SK-N-SH (cell line): ENCODE results near the gene TBXA2R. TPM values are rescaled to one million over a fixed set of nuclear protein-coding genes. Genes with fewer than 3 reads are reported as not detected.

Experiments
- CTCF ChIA-PET: fragments of 300-600, 350-600 bp; formaldehyde crosslinking; extraction: SDS; loops from one replicate; lab custom pipeline; 2021; lab: Yijun Ruan, JAX
- POLR2A ChIA-PET: fragments of 350-600 bp; sonication (Branson Sonifier 250); formaldehyde crosslinking; extraction: SDS; loops from one replicate; lab custom pipeline; 2020; ENCODE audit warnings: antibody characterized with exemption, inconsistent platforms; lab: Yijun Ruan, JAX
- DNase-seq: peaks from one replicate; pipeline ENCODE4 v3.0.0; 2012
- H2AFZ ChIP-seq: fragments of 200-600 bp; sonication (generic); 2 replicates; pipeline ENCODE4 v1.8.1; 2016; ENCODE audit warnings: antibody characterized with exemption, mild to moderate bottlenecking, low read depth
- H3F3A ChIP-seq: fragments of 200-600 bp; sonication (generic); replicated peaks from 2 replicates; pipeline ENCODE3; 2016; ENCODE audit warnings: antibody characterized with exemption, mild to moderate bottlenecking; ENCODE audit not compliant: insufficient read depth
- H3K27ac ChIP-seq, 2 experiments: fragments of 200-500 bp in 1 of 2; fragments of 200-600 bp in 1 of 2; sonication (Bioruptor generic) in 1 of 2; sonication (generic), shearing (Covaris generic) in 1 of 2; 2 replicates each; pipeline versions ENCODE4 v1.5.1 to v1.6.1; 2014 to 2016; ENCODE audit warnings: low read depth in 2 of 2, inconsistent platforms in 1 of 2, low read length in 1 of 2, mild to moderate bottlenecking in 1 of 2, mixed read lengths in 1 of 2
- H3K27me3 ChIP-seq: fragments of 200-600 bp; sonication (generic), shearing (Covaris generic); 2 replicates; pipeline ENCODE4 v1.6.1; 2016; ENCODE audit warnings: mixed run types; ENCODE audit not compliant: insufficient read depth
- H3K36me3 ChIP-seq, 2 experiments: fragments of 200-500 bp in 1 of 2; fragments of 200-600 bp in 1 of 2; sonication (Bioruptor generic) in 1 of 2; sonication (generic) in 1 of 2; replicated peaks in 1 of 2; 2 replicates each; pipeline versions ENCODE3 to v1.5.1; 2014 to 2016; ENCODE audit warnings: low read length in 1 of 2, mild to moderate bottlenecking in 1 of 2; ENCODE audit not compliant: insufficient read depth in 2 of 2, control insufficient read depth in 1 of 2
- H3K4me1 ChIP-seq, 2 experiments: fragments of 200-500 bp in 1 of 2; fragments of 200-600 bp in 1 of 2; sonication (Bioruptor generic) in 1 of 2; sonication (generic), shearing (Covaris generic) in 1 of 2; 2 replicates each; pipeline versions ENCODE4 v1.5.1 to v1.6.1; 2014 to 2016; ENCODE audit warnings: low read depth in 1 of 2, low read length in 1 of 2, mixed run types in 1 of 2; ENCODE audit not compliant: insufficient read depth in 2 of 2, control insufficient read depth in 1 of 2
- H3K4me2 ChIP-seq: fragments of 200-600 bp; sonication (generic), shearing (Covaris generic); 2 replicates; pipeline ENCODE4 v1.6.1; 2017; ENCODE audit warnings: mixed run types
- H3K4me3 ChIP-seq, 2 experiments: fragments of 200-500 bp in 1 of 2; fragments of 200-600 bp in 1 of 2; sonication (Bioruptor generic) in 1 of 2; sonication (generic), shearing (Covaris generic) in 1 of 2; 2 replicates each; pipeline versions ENCODE4 v1.5.1 to v1.8.1; 2014 to 2016; ENCODE audit warnings: low read depth in 2 of 2, inconsistent platforms in 1 of 2, low read length in 1 of 2, mild to moderate bottlenecking in 1 of 2, mixed read lengths in 1 of 2, moderate library complexity in 1 of 2
- H3K79me2 ChIP-seq: fragments of 200-600 bp; sonication (generic); 2 replicates; pipeline ENCODE4 v1.8.1; 2017; ENCODE audit warnings: mild to moderate bottlenecking; ENCODE audit not compliant: insufficient read depth
- H3K9ac ChIP-seq: fragments of 200-600 bp; sonication (generic); 2 replicates; pipeline ENCODE4 v1.6.1; 2017; ENCODE audit warnings: mixed run types
- H3K9me2 ChIP-seq: fragments of 200-600 bp; sonication (generic); 2 replicates; pipeline ENCODE4 v1.6.1; 2017; ENCODE audit warnings: mixed run types
- H3K9me3 ChIP-seq: fragments of 200-600 bp; sonication (generic); 2 replicates; pipeline ENCODE4 v1.6.1; 2017; ENCODE audit warnings: mixed run types, mild to moderate bottlenecking, moderate library complexity
- H4K20me1 ChIP-seq: fragments of 200-600 bp; sonication (generic); 2 replicates; pipeline ENCODE4 v1.6.1; 2017; ENCODE audit warnings: mild to moderate bottlenecking, mixed run types; ENCODE audit not compliant: insufficient read depth
- CHD2 ChIP-seq: fragments of 150-350 bp; IDR thresholded peaks from 2 replicates; pipeline ENCODE4 v1.6.1; 2018; ENCODE audit warnings: low read length; ENCODE audit not compliant: partially characterized antibody
- ELF1 ChIP-seq: IDR thresholded peaks from 2 replicates; pipeline ENCODE4 v1.4.0; 2012
- EP300 ChIP-seq, 2 experiments: IDR thresholded peaks; 2 replicates each; pipeline versions ENCODE4 v1.4.0 to v1.6.1; 2012; ENCODE audit warnings: borderline replicate concordance in 1 of 2, low read depth in 1 of 2, low read length in 1 of 2
- FOSL2 ChIP-seq: IDR thresholded peaks from 2 replicates; pipeline ENCODE4 v1.4.0; 2012; ENCODE audit warnings: low read depth, mild to moderate bottlenecking, moderate library complexity, borderline replicate concordance
- FOXM1 ChIP-seq: IDR thresholded peaks from 2 replicates; pipeline ENCODE4 v1.4.0; 2012; ENCODE audit warnings: low read depth, mild to moderate bottlenecking
- GABPA ChIP-seq: IDR thresholded peaks from 2 replicates; pipeline ENCODE4 v1.4.0; 2012; ENCODE audit warnings: low read depth, mild to moderate bottlenecking
- GATA2 ChIP-seq: sonication (generic); formaldehyde crosslinking; IDR thresholded peaks from 2 replicates; pipeline ENCODE4 v1.5.0; 2020; ENCODE audit warnings: mild to moderate bottlenecking, missing genetic modification reagents
- MEF2A ChIP-seq: IDR thresholded peaks from 2 replicates; pipeline ENCODE4 v1.4.0; 2012; ENCODE audit warnings: low read depth, borderline replicate concordance
- POLR2AphosphoS5 ChIP-seq: IDR thresholded peaks from 2 replicates; pipeline ENCODE4 v1.6.1; 2012; ENCODE audit warnings: low read depth, low read length
- SIN3A ChIP-seq: IDR thresholded peaks from 2 replicates; pipeline ENCODE4 v1.6.1; 2012; ENCODE audit warnings: low read depth, mild to moderate bottlenecking, low read length, moderate library complexity, borderline replicate concordance
- TAF1 ChIP-seq: IDR thresholded peaks from 2 replicates; pipeline ENCODE4 v1.6.1; 2012; ENCODE audit warnings: low read depth, mild to moderate bottlenecking, low read length, moderate library complexity, borderline replicate concordance
- YY1 ChIP-seq: IDR thresholded peaks from 2 replicates; pipeline ENCODE4 v1.4.0; 2012; ENCODE audit warnings: low read depth, mild to moderate bottlenecking
- WGBS: methylation state at CpG from one replicate; pipeline ENCODE4 v1.1.6; 2017; ENCODE audit warnings: low lambda C conversion rate; 5-methylcytosine and 5-hydroxymethylcytosine counted together
- polyA plus RNA-seq, 3 experiments: library from polyadenylated mRNA; depleted of rRNA; stranded (reverse); fragments of >200 nt; gene quantifications; 2 replicates each; pipeline ENCODE4 v1.2.3, GENCODE V29; 2012
- TF ChIP-seq, protein P1 (sequence below): IDR thresholded peaks from 2 replicates; pipeline ENCODE4; 2012
- TF ChIP-seq, protein P2 (sequence below): fragments of 200-600 bp; sonication (generic); IDR thresholded peaks from 2 replicates; pipeline ENCODE4 v1.6.1; 2017; ENCODE audit warnings: antibody characterized with exemption, mild to moderate bottlenecking, moderate library complexity
- TF ChIP-seq, protein P3 (sequence below): IDR thresholded peaks from 2 replicates; pipeline ENCODE4 v1.4.0; 2012; ENCODE audit warnings: low read depth
- TF ChIP-seq, protein P4 (sequence below): fragments of 150-350 bp; IDR thresholded peaks from 2 replicates; pipeline ENCODE4 v1.6.1; 2016; ENCODE audit warnings: mild to moderate bottlenecking, low read depth, low read length
- TF ChIP-seq, protein P5 (sequence below): IDR thresholded peaks from 2 replicates; pipeline ENCODE4 v1.4.0; 2012; ENCODE audit warnings: low read depth, borderline replicate concordance

Gene TBXA2R
- polyA plus RNA-seq, 1 of the 3 experiments (the other 2 are of a cell fraction) = 0.92 TPM

DNA sequence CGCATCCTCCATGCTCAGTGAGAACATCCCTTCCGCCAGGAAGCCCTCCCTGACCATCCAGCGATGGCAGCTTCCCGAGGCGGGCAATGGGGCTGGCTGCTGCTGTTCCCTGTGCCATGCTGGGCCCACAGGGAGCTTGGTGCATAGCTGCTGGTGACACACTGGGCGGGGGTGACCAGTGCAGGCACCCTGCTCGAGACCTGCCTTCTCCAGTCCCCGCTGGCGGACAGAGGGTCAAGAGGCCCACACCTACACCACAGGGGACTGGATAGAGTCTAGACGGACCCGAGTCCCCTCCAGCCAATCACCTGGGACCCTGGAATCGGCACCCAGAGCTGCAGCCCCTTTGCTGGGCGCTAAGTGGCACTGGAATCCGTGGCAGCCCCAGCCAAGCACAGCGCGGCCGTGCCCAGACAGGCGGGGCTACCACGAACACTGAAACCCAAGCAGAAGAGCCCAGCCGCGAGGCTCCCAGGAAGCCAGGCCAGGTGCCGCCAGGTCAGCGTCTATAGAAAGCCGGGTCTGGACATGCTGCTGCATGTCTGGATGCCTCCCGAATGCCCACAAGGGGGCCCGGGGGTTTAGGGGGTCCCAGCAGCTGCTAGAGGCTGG is 9.0 kb upstream of the TBXA2R start:
- Histone ChIP-seq H4K20me1 (no peaks in the 10 kb centered on the region), H3K36me3 (peaks cover 0 to 36% of the 10 kb centered on the region in 2 experiments), H3K9me3 (no peaks in the 10 kb centered on the region), H3K4me3 (no peak overlapping the region), H3K9ac (no peak overlapping the region), H3K4me2 (no peak overlapping the region), H3K79me2 (no peaks in the 10 kb centered on the region), H3K4me1 (peaks cover 0 to 3% of the 10 kb centered on the region in 2 experiments; a peak in 1 of 4 replicates), H2AFZ (no peak overlapping the region), H3K27me3 (no peaks in the 10 kb centered on the region), H3K27ac (no peak overlapping the region), H3K9me2 (no peaks in the 10 kb centered on the region), H3F3A (no peaks in the 10 kb centered on the region)
- DNase-seq = no peak
- ChIA-PET POLR2A (no interaction called here), CTCF (interaction anchor here (1.2 to 2.8 kb wide), 3 partner anchors 30 to 71 kb away, joined by 3 to 11 read pairs (median 4); partner anchors contain the start of gene GIPC3)
- 93% methylated on average over 18 of the region's 26 CpGs for WGBS
- no peak for TF ChIP-seq SIN3A

DNA sequence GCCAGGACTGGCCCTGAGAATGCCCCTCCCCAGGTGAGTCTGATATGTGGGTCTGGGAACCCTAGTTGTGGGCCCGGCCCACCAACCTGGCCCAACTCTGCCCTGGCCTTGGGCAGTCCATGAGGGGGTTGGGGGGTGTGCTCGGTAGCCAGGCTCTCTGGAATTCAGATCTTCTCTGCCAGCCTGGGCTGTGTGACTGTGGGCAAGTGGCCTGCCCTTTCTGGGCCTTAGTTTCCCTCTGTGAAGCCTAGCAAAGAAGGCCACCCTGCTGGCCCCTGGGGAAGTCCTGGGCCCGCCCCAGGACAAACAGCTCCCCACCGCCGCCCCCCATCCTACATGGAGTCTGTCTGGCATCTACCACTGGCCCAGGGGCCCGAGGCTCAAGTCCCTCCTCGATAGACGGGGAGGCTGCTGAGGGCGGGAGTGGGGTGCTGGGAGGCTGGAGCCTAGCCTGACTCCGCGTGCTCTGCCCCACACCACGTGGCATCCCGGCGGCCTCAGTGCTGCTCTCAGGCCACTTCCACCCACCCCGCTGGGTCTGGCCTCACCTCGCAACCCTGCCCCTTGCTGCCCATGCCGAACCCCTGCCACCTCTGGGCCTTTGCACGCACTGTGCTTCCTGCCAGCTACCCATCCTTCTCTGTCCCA is 8.3 kb upstream of the TBXA2R start:
- H3K4me2 ChIP-seq = no peak overlapping the region
- no peak overlapping the region for H3K9ac ChIP-seq
- POLR2A ChIA-PET = no interaction called here
- no peak overlapping the region for H2AFZ ChIP-seq
- no peak overlapping the region for H3K4me3 ChIP-seq
- H3K27ac ChIP-seq = no peak overlapping the region
- no peaks in the 10 kb centered on the region for H4K20me1 ChIP-seq
- H3K9me2 ChIP-seq = no peaks in the 10 kb centered on the region
- peaks cover 0 to 32% of the 10 kb centered on the region in 2 experiments for H3K36me3 ChIP-seq
- TF ChIP-seq FOSL2 = no peak
- no peak for TF ChIP-seq YY1
- no peak for TF ChIP-seq TAF1
- TF ChIP-seq, protein P1, sequence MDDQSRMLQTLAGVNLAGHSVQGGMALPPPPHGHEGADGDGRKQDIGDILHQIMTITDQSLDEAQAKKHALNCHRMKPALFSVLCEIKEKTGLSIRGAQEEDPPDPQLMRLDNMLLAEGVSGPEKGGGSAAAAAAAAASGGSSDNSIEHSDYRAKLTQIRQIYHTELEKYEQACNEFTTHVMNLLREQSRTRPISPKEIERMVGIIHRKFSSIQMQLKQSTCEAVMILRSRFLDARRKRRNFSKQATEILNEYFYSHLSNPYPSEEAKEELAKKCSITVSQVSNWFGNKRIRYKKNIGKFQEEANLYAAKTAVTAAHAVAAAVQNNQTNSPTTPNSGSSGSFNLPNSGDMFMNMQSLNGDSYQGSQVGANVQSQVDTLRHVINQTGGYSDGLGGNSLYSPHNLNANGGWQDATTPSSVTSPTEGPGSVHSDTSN = no peak
- TF ChIP-seq, protein P2, sequence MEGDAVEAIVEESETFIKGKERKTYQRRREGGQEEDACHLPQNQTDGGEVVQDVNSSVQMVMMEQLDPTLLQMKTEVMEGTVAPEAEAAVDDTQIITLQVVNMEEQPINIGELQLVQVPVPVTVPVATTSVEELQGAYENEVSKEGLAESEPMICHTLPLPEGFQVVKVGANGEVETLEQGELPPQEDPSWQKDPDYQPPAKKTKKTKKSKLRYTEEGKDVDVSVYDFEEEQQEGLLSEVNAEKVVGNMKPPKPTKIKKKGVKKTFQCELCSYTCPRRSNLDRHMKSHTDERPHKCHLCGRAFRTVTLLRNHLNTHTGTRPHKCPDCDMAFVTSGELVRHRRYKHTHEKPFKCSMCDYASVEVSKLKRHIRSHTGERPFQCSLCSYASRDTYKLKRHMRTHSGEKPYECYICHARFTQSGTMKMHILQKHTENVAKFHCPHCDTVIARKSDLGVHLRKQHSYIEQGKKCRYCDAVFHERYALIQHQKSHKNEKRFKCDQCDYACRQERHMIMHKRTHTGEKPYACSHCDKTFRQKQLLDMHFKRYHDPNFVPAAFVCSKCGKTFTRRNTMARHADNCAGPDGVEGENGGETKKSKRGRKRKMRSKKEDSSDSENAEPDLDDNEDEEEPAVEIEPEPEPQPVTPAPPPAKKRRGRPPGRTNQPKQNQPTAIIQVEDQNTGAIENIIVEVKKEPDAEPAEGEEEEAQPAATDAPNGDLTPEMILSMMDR = no peak
- no peak for TF ChIP-seq ELF1
- no peak for TF ChIP-seq FOXM1
- no peak for TF ChIP-seq CHD2
- TF ChIP-seq, protein P3, sequence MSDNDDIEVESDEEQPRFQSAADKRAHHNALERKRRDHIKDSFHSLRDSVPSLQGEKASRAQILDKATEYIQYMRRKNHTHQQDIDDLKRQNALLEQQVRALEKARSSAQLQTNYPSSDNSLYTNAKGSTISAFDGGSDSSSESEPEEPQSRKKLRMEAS = no peak
- no peak for TF ChIP-seq MEF2A
- TF ChIP-seq, protein P4, sequence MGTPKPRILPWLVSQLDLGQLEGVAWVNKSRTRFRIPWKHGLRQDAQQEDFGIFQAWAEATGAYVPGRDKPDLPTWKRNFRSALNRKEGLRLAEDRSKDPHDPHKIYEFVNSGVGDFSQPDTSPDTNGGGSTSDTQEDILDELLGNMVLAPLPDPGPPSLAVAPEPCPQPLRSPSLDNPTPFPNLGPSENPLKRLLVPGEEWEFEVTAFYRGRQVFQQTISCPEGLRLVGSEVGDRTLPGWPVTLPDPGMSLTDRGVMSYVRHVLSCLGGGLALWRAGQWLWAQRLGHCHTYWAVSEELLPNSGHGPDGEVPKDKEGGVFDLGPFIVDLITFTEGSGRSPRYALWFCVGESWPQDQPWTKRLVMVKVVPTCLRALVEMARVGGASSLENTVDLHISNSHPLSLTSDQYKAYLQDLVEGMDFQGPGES = no peak
- TF ChIP-seq GATA2 (CRISPR knock-in tag) = no peak
- TF ChIP-seq, protein P5, sequence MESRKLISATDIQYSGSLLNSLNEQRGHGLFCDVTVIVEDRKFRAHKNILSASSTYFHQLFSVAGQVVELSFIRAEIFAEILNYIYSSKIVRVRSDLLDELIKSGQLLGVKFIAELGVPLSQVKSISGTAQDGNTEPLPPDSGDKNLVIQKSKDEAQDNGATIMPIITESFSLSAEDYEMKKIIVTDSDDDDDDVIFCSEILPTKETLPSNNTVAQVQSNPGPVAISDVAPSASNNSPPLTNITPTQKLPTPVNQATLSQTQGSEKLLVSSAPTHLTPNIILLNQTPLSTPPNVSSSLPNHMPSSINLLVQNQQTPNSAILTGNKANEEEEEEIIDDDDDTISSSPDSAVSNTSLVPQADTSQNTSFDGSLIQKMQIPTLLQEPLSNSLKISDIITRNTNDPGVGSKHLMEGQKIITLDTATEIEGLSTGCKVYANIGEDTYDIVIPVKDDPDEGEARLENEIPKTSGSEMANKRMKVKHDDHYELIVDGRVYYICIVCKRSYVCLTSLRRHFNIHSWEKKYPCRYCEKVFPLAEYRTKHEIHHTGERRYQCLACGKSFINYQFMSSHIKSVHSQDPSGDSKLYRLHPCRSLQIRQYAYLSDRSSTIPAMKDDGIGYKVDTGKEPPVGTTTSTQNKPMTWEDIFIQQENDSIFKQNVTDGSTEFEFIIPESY = no peak
- no peak for TF ChIP-seq POLR2AphosphoS5
- TF ChIP-seq GABPA = no peak
- no peak for TF ChIP-seq EP300 (IDR thresholded peaks at IDR 0.05; ENCODE audit: borderline replicate concordance in 1 of 2, low read depth in 1 of 2, low read length in 1 of 2)
- no peak for TF ChIP-seq SIN3A
- TF ChIP-seq, all 33 proteins: peak for 0
- 92% methylated on average over 17 of the region's 18 CpGs for WGBS
- H3K4me1 ChIP-seq = peaks cover 0 to 3% of the 10 kb centered on the region in 2 experiments; a peak in 1 of 4 replicates
- no peak for DNase-seq
- H3K9me3 ChIP-seq = no peaks in the 10 kb centered on the region
- no peaks in the 10 kb centered on the region for H3K27me3 ChIP-seq
- H3K79me2 ChIP-seq = no peaks in the 10 kb centered on the region
- CTCF ChIA-PET = interaction anchor here (1.2 to 2.8 kb wide), 2 partner anchors 29 to 70 kb away, joined by 4 to 11 read pairs; partner anchors contain the start of gene GIPC3
- H3F3A ChIP-seq = no peaks in the 10 kb centered on the region
